PFSK-1 (cell line): Measurements from ENCODE around the gene TFRC.

Experiments
- FOXP2 ChIP-seq: optimal IDR thresholded peaks from 2 replicates; pipeline ENCODE3; 2011; ENCODE audit warnings: borderline replicate concordance, control low read depth, inconsistent platforms; ENCODE audit not compliant: insufficient read depth; ENCODE audit errors: extremely low read length, extremely low read depth
- POLR2AphosphoS5 ChIP-seq: IDR thresholded peaks from 2 replicates; pipeline ENCODE4 v1.6.1; 2012; ENCODE audit warnings: low read depth, mild to moderate bottlenecking, control low read depth, low read length, moderate library complexity
- TAF1 ChIP-seq: IDR thresholded peaks from 2 replicates; pipeline ENCODE4 v1.6.1; 2012; ENCODE audit warnings: low read length, control low read depth, borderline replicate concordance; ENCODE audit not compliant: insufficient read depth
- TF ChIP-seq, protein P1 (sequence below), 2 experiments: IDR thresholded peaks; 2 replicates each; pipeline versions ENCODE4 v1.6.1 to v1.8.0; 2011 to 2012; ENCODE audit warnings: low read depth in 2 of 2, low read length in 2 of 2, control low read depth in 1 of 2, inconsistent platforms in 1 of 2, mild to moderate bottlenecking in 1 of 2, moderate library complexity in 1 of 2; ENCODE audit not compliant: insufficient read depth in 1 of 2

- TF ChIP-seq, protein P1, sequence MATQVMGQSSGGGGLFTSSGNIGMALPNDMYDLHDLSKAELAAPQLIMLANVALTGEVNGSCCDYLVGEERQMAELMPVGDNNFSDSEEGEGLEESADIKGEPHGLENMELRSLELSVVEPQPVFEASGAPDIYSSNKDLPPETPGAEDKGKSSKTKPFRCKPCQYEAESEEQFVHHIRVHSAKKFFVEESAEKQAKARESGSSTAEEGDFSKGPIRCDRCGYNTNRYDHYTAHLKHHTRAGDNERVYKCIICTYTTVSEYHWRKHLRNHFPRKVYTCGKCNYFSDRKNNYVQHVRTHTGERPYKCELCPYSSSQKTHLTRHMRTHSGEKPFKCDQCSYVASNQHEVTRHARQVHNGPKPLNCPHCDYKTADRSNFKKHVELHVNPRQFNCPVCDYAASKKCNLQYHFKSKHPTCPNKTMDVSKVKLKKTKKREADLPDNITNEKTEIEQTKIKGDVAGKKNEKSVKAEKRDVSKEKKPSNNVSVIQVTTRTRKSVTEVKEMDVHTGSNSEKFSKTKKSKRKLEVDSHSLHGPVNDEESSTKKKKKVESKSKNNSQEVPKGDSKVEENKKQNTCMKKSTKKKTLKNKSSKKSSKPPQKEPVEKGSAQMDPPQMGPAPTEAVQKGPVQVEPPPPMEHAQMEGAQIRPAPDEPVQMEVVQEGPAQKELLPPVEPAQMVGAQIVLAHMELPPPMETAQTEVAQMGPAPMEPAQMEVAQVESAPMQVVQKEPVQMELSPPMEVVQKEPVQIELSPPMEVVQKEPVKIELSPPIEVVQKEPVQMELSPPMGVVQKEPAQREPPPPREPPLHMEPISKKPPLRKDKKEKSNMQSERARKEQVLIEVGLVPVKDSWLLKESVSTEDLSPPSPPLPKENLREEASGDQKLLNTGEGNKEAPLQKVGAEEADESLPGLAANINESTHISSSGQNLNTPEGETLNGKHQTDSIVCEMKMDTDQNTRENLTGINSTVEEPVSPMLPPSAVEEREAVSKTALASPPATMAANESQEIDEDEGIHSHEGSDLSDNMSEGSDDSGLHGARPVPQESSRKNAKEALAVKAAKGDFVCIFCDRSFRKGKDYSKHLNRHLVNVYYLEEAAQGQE (IDR thresholded peaks at IDR 0.05; ENCODE audit: insufficient read depth in 1 of 2, low read depth in 2 of 2, low read length in 2 of 2), result no peak
- TF ChIP-seq TAF1 (no peak), FOXP2 (no peak), POLR2AphosphoS5 (no peak)
These were observed 21.1 kb downstream of the TFRC start for GRCh38 chr3:196060834-196061233.
